ENCODE measurements around the gene UBLCP1. TPM values are rescaled to one million over a fixed set of nuclear protein-coding genes. Genes with fewer than 3 reads are reported as not detected.

Gene UBLCP1, protein sequence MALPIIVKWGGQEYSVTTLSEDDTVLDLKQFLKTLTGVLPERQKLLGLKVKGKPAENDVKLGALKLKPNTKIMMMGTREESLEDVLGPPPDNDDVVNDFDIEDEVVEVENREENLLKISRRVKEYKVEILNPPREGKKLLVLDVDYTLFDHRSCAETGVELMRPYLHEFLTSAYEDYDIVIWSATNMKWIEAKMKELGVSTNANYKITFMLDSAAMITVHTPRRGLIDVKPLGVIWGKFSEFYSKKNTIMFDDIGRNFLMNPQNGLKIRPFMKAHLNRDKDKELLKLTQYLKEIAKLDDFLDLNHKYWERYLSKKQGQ
- 10 to 100 TPM; 14.5 to 44.8 (median 20.5) TPM for total RNA-seq

- TF ChIP-seq CTCF (IDR thresholded peaks at IDR 0.05; ENCODE audit: low read depth): no peak
Measured at GRCh38 chr5:159262859-159263568, at the start of gene UBLCP1. Gene UBLCP1, plus strand, starts transcription at chr5:159263290. Its CDS starts 5,626 bp downstream, at chr5:159268916.

GRCh38 chr5:159214486-159215271 lies 48.4 kb upstream of the UBLCP1 start:
- TF ChIP-seq CTCF (IDR thresholded peaks at IDR 0.05; ENCODE audit: low read depth): no peak

DNA sequence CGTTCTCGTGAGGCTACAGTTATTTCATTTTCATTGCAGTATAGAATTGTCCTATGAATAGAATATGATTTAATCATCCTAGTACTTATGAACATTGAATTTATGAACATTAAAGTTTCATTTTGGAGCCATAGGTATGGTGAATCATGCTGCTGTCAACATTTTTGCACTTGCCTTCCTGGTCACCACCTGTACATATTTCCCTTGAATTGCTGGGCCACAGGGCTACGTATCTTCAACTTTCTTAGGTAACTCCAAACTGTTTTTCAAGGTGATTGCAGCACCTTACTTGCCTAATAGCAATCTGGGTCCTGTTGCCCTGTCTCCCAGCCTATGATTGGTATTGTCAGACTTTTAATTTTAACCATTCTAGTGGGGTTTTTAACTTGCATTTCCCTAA lies 47.2 kb upstream of the UBLCP1 start:
- TF ChIP-seq CTCF (IDR thresholded peaks at IDR 0.05; ENCODE audit: low read depth): no peak

DNA sequence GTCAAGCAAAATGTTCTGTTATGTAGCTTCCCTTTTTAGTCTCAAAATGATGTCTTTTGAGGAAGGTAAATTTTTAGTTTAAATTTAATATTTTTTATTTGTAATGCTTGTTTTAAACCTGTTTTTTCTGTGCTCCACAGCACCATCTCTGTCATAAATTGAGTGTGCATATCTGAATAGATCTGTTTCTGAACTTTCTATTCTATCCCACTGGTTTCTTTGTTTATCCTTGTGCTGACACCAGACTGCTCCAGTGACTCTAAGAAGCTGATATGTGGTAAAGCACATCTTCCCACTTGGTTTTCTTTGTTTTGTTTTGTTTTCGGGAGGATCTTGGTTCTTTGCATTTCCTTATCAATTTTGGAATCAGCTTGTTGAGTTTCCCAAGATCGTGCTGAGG lies 46.6 kb upstream of the UBLCP1 start:
- TF ChIP-seq CTCF (IDR thresholded peaks at IDR 0.05; ENCODE audit: low read depth): no peak

DNA sequence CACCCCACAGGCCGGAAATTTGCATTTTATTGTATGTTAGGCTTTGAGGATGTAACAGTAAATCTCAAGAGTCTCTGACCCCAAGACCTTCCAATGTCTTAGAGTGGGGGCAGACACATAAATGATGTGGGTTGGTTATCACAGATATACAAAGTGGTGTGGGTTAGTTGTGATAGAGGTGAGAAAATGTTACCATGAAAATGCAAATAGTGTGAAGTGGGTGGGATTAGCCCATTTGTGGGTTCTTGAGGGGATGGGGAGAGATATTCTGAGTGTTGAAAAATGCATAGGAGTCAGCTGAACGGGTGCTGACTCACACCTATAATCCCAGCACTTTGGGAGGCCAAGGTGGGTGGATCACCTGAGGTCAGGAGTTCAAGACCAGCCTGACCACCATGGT lies 45.9 kb upstream of the UBLCP1 start:
- no peak for TF ChIP-seq CTCF (IDR thresholded peaks at IDR 0.05; ENCODE audit: low read depth)

DNA sequence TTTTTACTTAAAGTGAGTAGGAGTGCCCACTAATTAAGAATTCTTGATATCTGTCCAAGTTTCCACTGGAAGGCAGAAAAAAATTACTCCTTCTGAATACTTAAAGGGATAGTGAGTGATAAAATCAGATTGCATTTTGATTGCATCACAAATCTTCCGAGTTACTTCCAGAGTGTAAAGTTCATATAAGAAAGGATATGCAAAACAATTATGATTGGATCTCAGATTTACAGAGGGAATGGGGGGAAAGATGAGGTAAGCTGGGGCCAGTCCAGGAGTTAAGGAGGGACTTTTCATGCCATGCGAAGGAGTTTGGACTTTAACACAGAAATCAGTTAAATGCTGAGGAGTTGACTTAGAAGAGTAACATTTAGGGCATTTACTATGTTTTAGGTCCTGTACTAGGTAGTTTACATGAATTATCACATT lies 44.5 kb upstream of the UBLCP1 start:
- TF ChIP-seq CTCF (IDR thresholded peaks at IDR 0.05; ENCODE audit: low read depth): no peak

DNA sequence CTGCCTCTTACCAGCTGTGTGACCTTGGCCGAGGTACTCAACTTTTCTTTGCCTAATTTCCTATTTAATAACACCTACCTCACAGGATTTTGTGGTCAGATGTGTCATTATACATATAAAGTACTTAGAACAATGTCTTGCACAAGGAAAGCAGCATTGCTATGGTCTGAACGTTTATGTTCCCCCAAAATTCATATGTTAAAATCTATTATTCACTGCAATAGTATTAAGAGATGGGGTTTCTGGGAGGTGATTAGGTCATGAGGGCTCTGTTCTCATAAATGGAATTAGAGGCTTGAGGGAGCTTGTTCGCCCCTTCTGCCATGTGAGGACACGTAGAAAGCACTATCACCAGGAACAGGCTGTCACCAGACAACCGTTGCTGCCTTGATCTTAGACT lies 42.9 kb upstream of the UBLCP1 start:
- no peak for TF ChIP-seq CTCF (IDR thresholded peaks at IDR 0.05; ENCODE audit: low read depth)
